ENCODE measurements around the gene LPCAT2.
"Not testable (repeated sequence)": the region's sequence is repeated elsewhere in the genome, so short reads cannot be mapped to it uniquely, and the experiment has no call there.

The LPCAT2 gene

GRCh38 chr16:55605754-55606336 is 97.0 kb downstream of the LPCAT2 start:
- DNase-seq (ENCODE audit: low spot score) = no peak

DNA sequence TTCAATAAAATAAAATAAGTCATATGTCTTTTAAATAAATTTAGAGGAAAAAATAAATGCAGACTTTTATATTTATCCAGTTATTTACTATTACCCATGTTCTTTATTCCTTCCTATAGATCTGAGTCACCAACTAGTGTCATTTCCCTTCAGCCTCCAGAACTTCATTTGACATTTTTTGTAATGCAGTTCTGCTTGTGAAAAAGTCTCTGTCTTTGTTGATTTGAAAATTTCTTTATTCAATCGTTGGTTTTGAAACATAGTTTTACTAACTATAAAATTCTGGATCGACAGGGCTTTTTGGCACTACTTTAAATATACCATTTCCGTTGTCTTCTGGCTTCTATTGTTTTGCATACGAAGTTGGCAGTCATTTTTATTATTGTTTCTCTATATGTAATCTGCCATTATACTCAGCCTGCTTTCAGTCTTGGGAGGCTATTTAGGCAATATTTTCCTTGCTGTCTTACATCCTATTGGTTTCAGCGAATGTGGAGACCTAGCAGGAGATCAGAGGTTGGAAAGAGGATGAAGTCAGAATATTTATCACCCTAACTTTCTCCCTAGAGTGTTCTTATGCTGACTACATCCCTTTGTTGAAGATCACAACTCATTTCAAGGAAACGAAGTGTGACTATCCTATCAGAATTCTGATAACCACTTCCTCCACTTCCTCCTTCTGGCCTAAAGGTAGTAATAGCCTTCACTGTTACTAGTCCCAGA is 104.9 kb downstream of the LPCAT2 start:
- DNase-seq (ENCODE audit: low spot score) = no peak

DNA sequence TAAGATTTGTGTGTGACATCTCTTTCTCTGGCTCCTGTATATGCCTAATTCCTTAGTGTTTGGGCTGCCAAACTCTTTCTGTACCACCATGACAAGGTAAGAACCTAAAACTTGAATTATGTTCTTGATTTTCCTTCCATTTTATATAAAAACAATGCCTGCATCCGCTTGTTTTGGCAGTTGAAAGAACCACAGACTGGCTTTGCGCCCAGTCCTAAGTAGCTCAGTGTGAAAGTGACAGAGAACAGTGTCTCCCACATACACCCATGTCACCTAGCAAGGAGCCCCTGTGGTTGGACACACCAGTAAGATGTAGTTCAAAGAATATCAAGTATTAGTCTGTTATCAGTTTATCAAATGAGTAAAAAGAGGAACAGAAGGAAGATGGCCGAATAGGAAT is 106.2 kb downstream of the LPCAT2 start:
- DNase-seq (ENCODE audit: low spot score) = no peak

GRCh38 chr16:55615670-55616069 is 106.8 kb downstream of the LPCAT2 start:
- not testable (repeated sequence) for DNase-seq (ENCODE audit: low spot score)

GRCh38 chr16:55621771-55622170 is 112.9 kb downstream of the LPCAT2 start:
- no peak for DNase-seq (ENCODE audit: low spot score)

DNA sequence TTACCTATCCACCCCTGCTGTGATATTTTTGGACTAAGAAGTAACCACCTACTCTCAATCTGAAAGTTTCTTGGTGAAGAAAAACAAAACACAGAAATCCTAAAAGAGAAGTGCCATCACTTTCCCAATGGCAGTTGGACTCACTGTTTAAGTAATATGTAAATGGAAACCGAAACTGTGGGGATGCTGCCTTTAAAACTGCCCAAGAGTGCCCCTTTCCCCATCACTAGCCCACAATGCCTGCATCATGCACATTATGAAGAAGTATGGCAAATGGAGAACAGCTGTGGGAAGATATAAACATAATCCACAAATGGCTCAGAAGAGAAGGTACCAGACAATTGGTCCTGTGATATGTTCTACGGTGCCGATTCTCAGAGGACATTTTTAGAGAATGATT is 113.4 kb downstream of the LPCAT2 start:
- no peak for DNase-seq (ENCODE audit: low spot score)

- DNase-seq (ENCODE audit: low spot score) = no peak
These were observed 114.2 kb downstream of the LPCAT2 start for GRCh38 chr16:55622930-55623561.

- DNase-seq (ENCODE audit: low spot score) = no peak
These were observed 114.8 kb downstream of the LPCAT2 start for GRCh38 chr16:55623640-55624039.

GRCh38 chr16:55624696-55625095 is 115.8 kb downstream of the LPCAT2 start:
- no peak for DNase-seq (ENCODE audit: low spot score)

- DNase-seq (ENCODE audit: low spot score) = no peak
These were observed 117.0 kb downstream of the LPCAT2 start for GRCh38 chr16:55625843-55626242.

DNA sequence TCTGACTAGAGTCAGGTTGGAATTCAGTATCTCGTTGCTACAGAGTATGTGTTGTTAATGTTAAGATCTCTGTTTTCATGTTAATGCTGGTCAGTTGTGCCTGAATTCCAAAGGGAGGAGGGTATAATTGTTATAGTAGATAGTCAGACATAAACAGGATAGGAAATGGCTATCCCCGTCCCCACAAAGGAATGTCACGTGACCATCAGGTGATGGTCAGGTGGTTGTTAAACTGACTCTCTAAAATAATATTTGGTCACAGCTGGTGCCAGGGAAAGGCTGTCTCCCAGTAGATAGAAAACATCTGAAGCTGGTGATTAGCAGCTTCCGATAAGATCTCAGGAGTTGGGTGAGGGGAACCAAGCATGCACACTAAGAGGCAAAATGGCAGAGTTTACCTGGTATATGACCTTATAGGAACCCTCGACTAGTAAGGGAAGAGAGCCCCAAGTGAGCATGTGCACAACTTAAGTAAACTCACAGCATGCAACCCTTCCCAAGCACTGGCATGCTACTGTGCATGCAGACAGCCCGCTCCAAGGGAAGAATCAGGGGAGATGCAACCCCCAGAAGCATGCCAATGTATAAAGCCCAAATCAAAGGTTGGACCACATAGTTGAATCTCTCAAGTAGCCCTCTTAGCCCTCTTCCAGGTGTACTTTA is 119.6 kb downstream of the LPCAT2 start:
- DNase-seq (ENCODE audit: low spot score) = no peak

DNA sequence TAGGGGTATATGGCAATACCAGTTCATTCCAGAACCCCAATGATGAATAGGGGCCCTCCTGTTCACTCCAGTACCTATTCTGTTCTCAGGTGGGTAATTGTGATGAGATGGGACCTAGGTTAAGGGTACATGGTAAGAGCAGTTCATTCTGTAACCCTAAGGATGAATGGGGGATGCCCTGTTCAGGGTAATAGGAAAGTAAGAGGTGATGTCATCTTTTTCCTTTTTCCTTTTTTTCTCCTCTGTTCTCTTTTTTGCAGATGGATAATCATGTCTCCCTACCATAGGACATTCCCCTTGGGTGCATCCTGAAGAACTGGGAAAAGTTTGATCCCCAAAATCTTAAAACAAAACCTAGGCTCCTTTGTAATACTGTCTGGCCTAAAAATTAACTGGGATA is 121.9 kb downstream of the LPCAT2 start:
- DNase-seq (ENCODE audit: low spot score) = no peak

- DNase-seq (ENCODE audit: low spot score) = no peak
These were observed 123.4 kb downstream of the LPCAT2 start for GRCh38 chr16:55632259-55632658.

- DNase-seq (ENCODE audit: low spot score) = no peak
These were observed 125.3 kb downstream of the LPCAT2 start for GRCh38 chr16:55634193-55634592.
